Camera-type eye (tissue), 1 donor: ENCODE measurements around the gene NEK6. TPM values are rescaled to one million over a fixed set of nuclear protein-coding genes. Genes with fewer than 3 reads are reported as not detected.

Experiments
- total RNA-seq: library from RNA; depleted of rRNA; stranded (reverse); fragments of >200 nt; gene quantifications from one replicate; pipeline ENCODE4 v1.2.3, GENCODE V29; 2014

Gene NEK6
- total RNA-seq: 47.9 TPM

DNA sequence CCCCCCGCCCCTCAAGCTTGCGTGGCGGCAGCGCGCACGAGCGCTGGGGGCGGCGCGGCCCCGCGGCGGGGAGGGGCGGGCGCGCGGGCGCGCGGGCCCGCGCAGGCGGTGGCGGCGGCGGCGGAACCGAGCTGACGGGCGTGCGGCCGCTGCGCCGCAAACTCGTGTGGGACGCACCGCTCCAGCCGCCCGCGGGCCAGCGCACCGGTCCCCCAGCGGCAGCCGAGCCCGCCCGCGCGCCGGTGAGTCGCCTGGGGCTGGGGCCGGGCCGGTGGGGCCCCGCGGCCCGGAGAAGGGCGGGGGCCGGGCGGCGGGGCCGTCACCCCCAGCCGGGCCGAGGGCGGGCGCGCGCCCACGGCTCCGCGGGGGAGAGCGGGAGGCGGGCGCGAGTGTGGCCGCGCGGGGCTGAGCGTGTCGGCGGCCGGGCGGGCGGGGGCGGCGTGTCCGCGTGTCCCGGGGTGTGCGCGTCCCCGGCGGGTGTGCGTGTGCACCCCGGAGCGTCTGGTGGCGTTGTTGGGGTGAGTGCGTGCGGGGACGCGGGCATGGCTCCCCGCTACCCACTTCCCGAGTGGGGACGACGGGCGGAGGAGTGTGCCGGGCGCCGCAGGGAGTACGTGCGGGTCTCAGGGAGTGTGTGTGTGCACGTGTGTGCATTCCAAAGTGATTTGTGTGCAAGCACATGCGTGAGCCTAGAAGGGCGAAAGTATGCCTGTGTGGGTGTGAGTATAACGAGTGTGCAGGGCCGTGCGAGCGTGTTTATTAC is at the start of gene NEK6:
Gene NEK6, plus strand, starts transcription at position 106 of the 763 bp plus-strand sequence. CDS start 44,016 bp downstream, outside the sequence.

Other genes starting within 250 kb of the NEK6 start
- gene LHX2, start 246.2 kb upstream of the NEK6 start, total RNA-seq: 47.3 TPM
- gene PSMB7, start 157.5 kb downstream of the NEK6 start, total RNA-seq: 294 TPM
- not detected for gene ADGRD2, start 192.5 kb downstream of the NEK6 start, total RNA-seq
- gene NR5A1, start 249.4 kb downstream of the NEK6 start, total RNA-seq: not detected